Neural cell (in vitro differentiated cells): ENCODE measurements around the gene DGKB. TPM values are rescaled to one million over a fixed set of nuclear protein-coding genes. Genes with fewer than 3 reads are reported as not detected.

ENCODE experiments used
- H2AFZ ChIP-seq: fragments of 200-600, 300-800 bp; sonication (generic), shearing (Covaris generic); 2 replicates; pipeline ENCODE4 v1.6.0; 2014; ENCODE audit warnings: low read depth, mild to moderate bottlenecking, antibody characterized with exemption, low read length, moderate library complexity
- H3F3A ChIP-seq: fragments of 200-600 bp; shearing (Covaris generic); 2 replicates; pipeline ENCODE4 v1.6.1; 2016; ENCODE audit warnings: mild to moderate bottlenecking, moderate library complexity, mixed read lengths, antibody characterized with exemption, low read length; ENCODE audit not compliant: insufficient read depth, poor library complexity, severe bottlenecking
- H3K27ac ChIP-seq: fragments of 200-600, 300-800 bp; sonication (generic), shearing (Covaris generic); 2 replicates; pipeline ENCODE4 v1.5.1; 2014; ENCODE audit warnings: mild to moderate bottlenecking, low read length, moderate library complexity
- H3K27me3 ChIP-seq: fragments of 300-800, 200-600 bp; sonication (generic), shearing (Covaris generic); 2 replicates; pipeline ENCODE4 v1.6.0; 2014; ENCODE audit warnings: mild to moderate bottlenecking, low read depth, low read length, moderate library complexity; ENCODE audit not compliant: insufficient read depth
- H3K36me3 ChIP-seq: fragments of 300-800, 200-600 bp; sonication (generic), shearing (Covaris generic); 2 replicates; pipeline ENCODE4 v1.5.1; 2014; ENCODE audit warnings: mild to moderate bottlenecking, antibody characterized with exemption, low read length, moderate library complexity; ENCODE audit not compliant: insufficient read depth
- H3K4me2 ChIP-seq: fragments of 300-800, 200-600 bp; sonication (generic), shearing (Covaris generic); 2 replicates; pipeline ENCODE4 v1.6.0; 2014; ENCODE audit warnings: mild to moderate bottlenecking, low read length
- H3K4me3 ChIP-seq: fragments of 300-800, 200-600 bp; sonication (generic), shearing (Covaris generic); 2 replicates; pipeline ENCODE4 v1.5.1; 2014; ENCODE audit warnings: mild to moderate bottlenecking, low read length, moderate library complexity
- H3K79me2 ChIP-seq: fragments of 200-600 bp; shearing (Covaris generic); replicated peaks from 2 replicates; pipeline ENCODE4 v1.6.0; 2014; ENCODE audit warnings: mild to moderate bottlenecking, low read length, moderate library complexity; ENCODE audit not compliant: insufficient read depth
- H3K9ac ChIP-seq: fragments of 300-800, 200-600 bp; sonication (generic), shearing (Covaris generic); 2 replicates; pipeline ENCODE4 v1.6.1; 2016; ENCODE audit warnings: mild to moderate bottlenecking, low read length, mixed read lengths
- H3K9me2 ChIP-seq: fragments of 200-600 bp; shearing (Covaris generic); 2 replicates; pipeline ENCODE4 v1.6.1; 2016; ENCODE audit warnings: mild to moderate bottlenecking, low read length, mixed read lengths; ENCODE audit not compliant: insufficient read depth
- H3K9me3 ChIP-seq: fragments of 200-600, 300-800 bp; sonication (generic), shearing (Covaris generic); 2 replicates; pipeline ENCODE4 v1.6.1; 2016; ENCODE audit warnings: mild to moderate bottlenecking, mixed run types, low read length, moderate library complexity, mixed read lengths
- H4K20me1 ChIP-seq: fragments of 200-600 bp; shearing (Covaris generic); 2 replicates; pipeline ENCODE4 v1.6.1; 2016; ENCODE audit warnings: mild to moderate bottlenecking, mixed run types; ENCODE audit not compliant: insufficient read depth
- EP300 ChIP-seq: fragments of 450-650 bp; conservative IDR thresholded peaks from 2 replicates; pipeline ENCODE4 v1.6.1; 2014; ENCODE audit warnings: antibody characterized with exemption, mild to moderate bottlenecking, moderate library complexity; ENCODE audit not compliant: poor library complexity, severe bottlenecking
- EZH2 ChIP-seq: fragments of 200-600, 300-800 bp; shearing (Covaris generic), sonication (generic); IDR thresholded peaks from 2 replicates; pipeline ENCODE4 v1.6.1; 2014; ENCODE audit warnings: antibody characterized with exemption, low read length, borderline replicate concordance, mild to moderate bottlenecking; ENCODE audit not compliant: insufficient read depth, poor library complexity, severe bottlenecking
- MXI1 ChIP-seq: fragments of 450-650 bp; conservative IDR thresholded peaks from 2 replicates; pipeline ENCODE4 v1.6.1; 2014; ENCODE audit warnings: antibody characterized with exemption, mild to moderate bottlenecking; ENCODE audit not compliant: poor library complexity, severe bottlenecking
- POLR2AphosphoS5 ChIP-seq: IDR thresholded peaks from 2 replicates; pipeline ENCODE4 v1.6.1; 2012
- RAD21 ChIP-seq: fragments of 450-650 bp; conservative IDR thresholded peaks from 2 replicates; pipeline ENCODE4 v1.6.1; 2014; ENCODE audit warnings: antibody characterized with exemption, mild to moderate bottlenecking, moderate library complexity
- SMC3 ChIP-seq: fragments of 450-650 bp; conservative IDR thresholded peaks from 2 replicates; pipeline ENCODE4 v1.6.1; 2014; ENCODE audit warnings: antibody characterized with exemption, mild to moderate bottlenecking, moderate library complexity; ENCODE audit not compliant: poor library complexity
- TAF1 ChIP-seq: IDR thresholded peaks from 2 replicates; pipeline ENCODE4 v1.6.1; 2012; ENCODE audit warnings: low read depth
- polyA plus RNA-seq: library from polyadenylated mRNA; depleted of rRNA; stranded (reverse); fragments of >200 nt; gene quantifications from 2 replicates; pipeline ENCODE4 v1.2.3, GENCODE V29; 2014
- TF ChIP-seq, protein P1 (sequence below): fragments of 450-650 bp; IDR thresholded peaks from 2 replicates; pipeline ENCODE4 v1.5.1; 2014; ENCODE audit warnings: antibody characterized with exemption, mild to moderate bottlenecking, moderate library complexity; ENCODE audit not compliant: poor library complexity, severe bottlenecking
- TF ChIP-seq, protein P2 (sequence below): IDR thresholded peaks from 2 replicates; pipeline ENCODE4 v1.6.1; 2012; ENCODE audit warnings: borderline replicate concordance

Gene DGKB
- polyA plus RNA-seq, 1 donor from 2014 or later, result 0.20 TPM

DNA sequence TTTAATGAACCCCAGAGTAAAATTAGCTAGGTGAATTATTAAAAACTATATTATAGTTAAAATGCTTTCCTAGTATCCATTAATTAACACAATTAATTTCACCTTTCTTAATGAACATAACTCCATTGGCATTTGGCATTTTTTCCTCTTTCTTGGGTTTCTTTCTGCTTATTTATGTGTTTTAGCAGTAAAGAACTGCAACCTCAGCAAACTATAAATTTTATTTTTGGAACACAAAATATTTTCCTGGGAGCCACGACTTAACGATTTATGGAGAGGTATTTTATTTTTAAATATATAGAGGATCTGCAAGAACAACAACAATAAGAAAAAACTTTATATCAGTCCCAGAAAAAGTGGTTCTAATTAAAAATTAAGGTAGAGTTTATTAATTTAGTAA is 465.7 kb downstream of the DGKB start:
- Histone ChIP-seq H3F3A (no peaks in the 10 kb centered on the region), H2AFZ (no peak overlapping the region), H3K27me3 (no peaks in the 10 kb centered on the region), H3K27ac (no peak overlapping the region), H4K20me1 (no peaks in the 10 kb centered on the region), H3K9me3 (no peaks in the 10 kb centered on the region), H3K36me3 (no peaks in the 10 kb centered on the region), H3K9ac (no peak overlapping the region), H3K9me2 (no peaks in the 10 kb centered on the region), H3K4me3 (no peak overlapping the region), H3K4me2 (no peak overlapping the region), H3K79me2 (no peaks in the 10 kb centered on the region)
- no peak for TF ChIP-seq EP300
- TF ChIP-seq TAF1, result no peak
- no peak for TF ChIP-seq POLR2AphosphoS5
- no peak for TF ChIP-seq SMC3
- TF ChIP-seq, protein P1, sequence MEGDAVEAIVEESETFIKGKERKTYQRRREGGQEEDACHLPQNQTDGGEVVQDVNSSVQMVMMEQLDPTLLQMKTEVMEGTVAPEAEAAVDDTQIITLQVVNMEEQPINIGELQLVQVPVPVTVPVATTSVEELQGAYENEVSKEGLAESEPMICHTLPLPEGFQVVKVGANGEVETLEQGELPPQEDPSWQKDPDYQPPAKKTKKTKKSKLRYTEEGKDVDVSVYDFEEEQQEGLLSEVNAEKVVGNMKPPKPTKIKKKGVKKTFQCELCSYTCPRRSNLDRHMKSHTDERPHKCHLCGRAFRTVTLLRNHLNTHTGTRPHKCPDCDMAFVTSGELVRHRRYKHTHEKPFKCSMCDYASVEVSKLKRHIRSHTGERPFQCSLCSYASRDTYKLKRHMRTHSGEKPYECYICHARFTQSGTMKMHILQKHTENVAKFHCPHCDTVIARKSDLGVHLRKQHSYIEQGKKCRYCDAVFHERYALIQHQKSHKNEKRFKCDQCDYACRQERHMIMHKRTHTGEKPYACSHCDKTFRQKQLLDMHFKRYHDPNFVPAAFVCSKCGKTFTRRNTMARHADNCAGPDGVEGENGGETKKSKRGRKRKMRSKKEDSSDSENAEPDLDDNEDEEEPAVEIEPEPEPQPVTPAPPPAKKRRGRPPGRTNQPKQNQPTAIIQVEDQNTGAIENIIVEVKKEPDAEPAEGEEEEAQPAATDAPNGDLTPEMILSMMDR, result no peak
- TF ChIP-seq MXI1, result no peak
- no peak for TF ChIP-seq EZH2
- TF ChIP-seq RAD21, result no peak

DNA sequence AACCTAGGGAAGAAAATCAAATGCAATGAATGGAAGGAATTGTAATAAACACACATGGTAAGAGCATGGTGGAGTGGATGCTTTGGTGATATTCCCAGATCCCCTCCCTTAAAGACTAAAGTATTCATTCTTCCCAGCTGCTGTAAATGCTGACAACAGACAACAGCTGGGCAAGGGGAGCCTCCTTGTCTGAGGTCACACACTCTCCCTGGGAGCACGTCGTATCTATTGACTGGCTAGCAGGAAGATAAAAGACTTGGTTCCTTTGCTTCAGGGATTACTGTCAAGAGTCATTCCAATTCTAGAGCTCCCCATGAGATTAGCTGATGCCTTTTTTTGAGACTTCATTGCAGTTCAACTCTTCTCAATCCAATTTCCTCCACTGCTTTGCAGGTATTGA is 469.6 kb downstream of the DGKB start:
- TF ChIP-seq EZH2, result no peak
- TF ChIP-seq, protein P1, result no peak
- no peak for TF ChIP-seq MXI1
- no peak for TF ChIP-seq EP300
- TF ChIP-seq SMC3, result no peak
- H3K27ac ChIP-seq, result no peak overlapping the region
- no peaks in the 10 kb centered on the region for H3K79me2 ChIP-seq
- H3K9me3 ChIP-seq, result no peaks in the 10 kb centered on the region
- no peaks in the 10 kb centered on the region for H4K20me1 ChIP-seq
- no peak overlapping the region for H2AFZ ChIP-seq
- no peaks in the 10 kb centered on the region for H3K27me3 ChIP-seq
- H3F3A ChIP-seq, result no peaks in the 10 kb centered on the region
- H3K9me2 ChIP-seq, result no peaks in the 10 kb centered on the region
- H3K4me3 ChIP-seq, result no peak overlapping the region
- H3K4me2 ChIP-seq, result no peak overlapping the region
- H3K36me3 ChIP-seq, result no peaks in the 10 kb centered on the region
- H3K9ac ChIP-seq, result no peak overlapping the region

DNA sequence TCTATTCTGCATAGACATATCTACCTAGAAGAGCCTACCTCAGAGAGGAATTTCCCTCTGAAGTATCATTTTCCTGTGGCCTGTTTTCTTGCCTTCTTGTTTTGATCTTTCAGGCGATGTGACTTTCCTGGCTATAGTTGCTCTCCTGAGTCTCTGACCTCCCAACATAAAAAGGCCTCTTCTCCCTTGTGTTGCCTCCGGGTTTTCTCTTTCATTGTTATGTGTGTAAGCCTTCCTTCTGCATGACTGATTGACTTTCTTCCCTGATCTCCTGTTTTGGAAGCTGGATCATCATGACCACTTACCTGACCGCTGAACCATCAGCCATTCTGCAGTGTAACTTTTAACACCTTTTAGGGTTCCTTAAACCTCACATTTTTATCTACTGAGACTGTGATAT is 471.6 kb downstream of the DGKB start:
- no peak overlapping the region for H3K4me2 ChIP-seq

More for the DNA sequence above, 471.6 kb downstream of the DGKB start:
- Histone ChIP-seq H3K9ac (no peak overlapping the region), H3K79me2 (no peaks in the 10 kb centered on the region), H2AFZ (no peak overlapping the region), H3F3A (no peaks in the 10 kb centered on the region), H3K27ac (no peak overlapping the region), H4K20me1 (no peaks in the 10 kb centered on the region), H3K9me3 (no peaks in the 10 kb centered on the region), H3K4me3 (no peak overlapping the region), H3K27me3 (no peaks in the 10 kb centered on the region), H3K9me2 (no peaks in the 10 kb centered on the region), H3K36me3 (no peaks in the 10 kb centered on the region)
- no peak for TF ChIP-seq SMC3
- TF ChIP-seq EZH2, result no peak
- no peak for TF ChIP-seq POLR2AphosphoS5
- TF ChIP-seq, protein P1, result no peak
- TF ChIP-seq, protein P2, sequence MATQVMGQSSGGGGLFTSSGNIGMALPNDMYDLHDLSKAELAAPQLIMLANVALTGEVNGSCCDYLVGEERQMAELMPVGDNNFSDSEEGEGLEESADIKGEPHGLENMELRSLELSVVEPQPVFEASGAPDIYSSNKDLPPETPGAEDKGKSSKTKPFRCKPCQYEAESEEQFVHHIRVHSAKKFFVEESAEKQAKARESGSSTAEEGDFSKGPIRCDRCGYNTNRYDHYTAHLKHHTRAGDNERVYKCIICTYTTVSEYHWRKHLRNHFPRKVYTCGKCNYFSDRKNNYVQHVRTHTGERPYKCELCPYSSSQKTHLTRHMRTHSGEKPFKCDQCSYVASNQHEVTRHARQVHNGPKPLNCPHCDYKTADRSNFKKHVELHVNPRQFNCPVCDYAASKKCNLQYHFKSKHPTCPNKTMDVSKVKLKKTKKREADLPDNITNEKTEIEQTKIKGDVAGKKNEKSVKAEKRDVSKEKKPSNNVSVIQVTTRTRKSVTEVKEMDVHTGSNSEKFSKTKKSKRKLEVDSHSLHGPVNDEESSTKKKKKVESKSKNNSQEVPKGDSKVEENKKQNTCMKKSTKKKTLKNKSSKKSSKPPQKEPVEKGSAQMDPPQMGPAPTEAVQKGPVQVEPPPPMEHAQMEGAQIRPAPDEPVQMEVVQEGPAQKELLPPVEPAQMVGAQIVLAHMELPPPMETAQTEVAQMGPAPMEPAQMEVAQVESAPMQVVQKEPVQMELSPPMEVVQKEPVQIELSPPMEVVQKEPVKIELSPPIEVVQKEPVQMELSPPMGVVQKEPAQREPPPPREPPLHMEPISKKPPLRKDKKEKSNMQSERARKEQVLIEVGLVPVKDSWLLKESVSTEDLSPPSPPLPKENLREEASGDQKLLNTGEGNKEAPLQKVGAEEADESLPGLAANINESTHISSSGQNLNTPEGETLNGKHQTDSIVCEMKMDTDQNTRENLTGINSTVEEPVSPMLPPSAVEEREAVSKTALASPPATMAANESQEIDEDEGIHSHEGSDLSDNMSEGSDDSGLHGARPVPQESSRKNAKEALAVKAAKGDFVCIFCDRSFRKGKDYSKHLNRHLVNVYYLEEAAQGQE, result no peak
- no peak for TF ChIP-seq EP300
- no peak for TF ChIP-seq MXI1
- no peak for TF ChIP-seq TAF1
- TF ChIP-seq RAD21, result no peak
